Measurements from ENCODE around the gene CLINT1. TPM values are rescaled to one million over a fixed set of nuclear protein-coding genes. Genes with fewer than 3 reads are reported as not detected.

CLINT1 gene
- total and polyA plus RNA-seq, 2 of the 4 experiments (the other 2 are of a cell fraction): 144 to 146 TPM

DNA sequence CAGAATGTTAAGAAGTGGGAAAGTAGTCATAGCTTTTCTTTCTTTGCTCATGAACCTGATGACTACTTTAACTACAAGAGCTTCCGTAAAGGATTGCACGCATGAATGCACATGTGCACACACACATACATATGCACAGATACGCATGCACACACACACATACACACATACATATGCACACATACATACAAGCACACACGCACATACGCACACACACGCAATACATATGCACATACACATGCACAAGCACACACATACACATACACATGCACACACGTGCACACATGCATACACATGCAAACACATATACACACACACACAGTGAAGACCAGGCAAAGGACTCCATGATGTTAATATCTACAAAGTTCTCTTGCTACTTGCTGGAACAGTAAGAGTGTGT, 92.5 kb downstream of the CLINT1 start:
- H3K4me3 ChIP-seq (ENCODE audit: insufficient read depth, low read depth, low read length): no peak overlapping the region
- ChIA-PET POLR2A (ENCODE audit: unreplicated experiment) (no interaction called here), CTCF (no interaction called here)
- no peak overlapping the region for H2AK9ac ChIP-seq (replicated peaks; ENCODE audit: low read depth, low read length, poor library complexity)
- no peak overlapping the region for H3K4ac ChIP-seq (ENCODE audit: low read depth, low read length)
- no peak overlapping the region for H2AFZ ChIP-seq (replicated peaks; ENCODE audit: low read length, poor library complexity)
- H2AK5ac ChIP-seq (ENCODE audit: low read depth, low read length): no peak overlapping the region
- no peak overlapping the region for H4K91ac ChIP-seq (ENCODE audit: insufficient read depth, low read depth, low read length)
- dilution Hi-C loops (cut with HindIII; ENCODE audit: low sequenced_read_pairs, unreplicated experiment): no loop called here
- no peak overlapping the region for H4K5ac ChIP-seq (ENCODE audit: low read depth, low read length)
- no peaks in the 10 kb centered on the region for H3K79me1 ChIP-seq (ENCODE audit: low read depth in 1 of 2, low read length in 2 of 2)
- DNase-seq: no peak
- no peaks in the 10 kb centered on the region for H4K20me1 ChIP-seq (ENCODE audit: insufficient read depth, low read length)
- H2BK5ac ChIP-seq (ENCODE audit: low read depth, low read length, poor library complexity, severe bottlenecking): no peak overlapping the region
- peaks cover 3% of the 10 kb centered on the region; the same call in 1 of the 2 replicates for H3K4me1 ChIP-seq (ENCODE audit: control insufficient read depth, insufficient read depth, low read length)
- intact Hi-C loops (cut with micrococcal nuclease): no loop called here
- no peaks in the 10 kb centered on the region for H3K9me3 ChIP-seq (ENCODE audit: control insufficient read depth, insufficient read depth, low read length)
- H3K27ac ChIP-seq (ENCODE audit: insufficient read depth, low read length): no peak overlapping the region
- no peak overlapping the region for H3K4me2 ChIP-seq (ENCODE audit: low read depth, low read length)
- no TSS peak for BruUV-seq (replicated peaks)
- no peaks in the 10 kb centered on the region for H3K36me3 ChIP-seq (ENCODE audit: control insufficient read depth, insufficient read depth, low read length)
- H3K23ac ChIP-seq (ENCODE audit: low read depth, low read length): no peak overlapping the region
- no peak overlapping the region for H3K14ac ChIP-seq (replicated peaks; ENCODE audit: low read depth, low read length)
- ATAC-seq (ENCODE audit: low read depth): no peak
- H2BK20ac ChIP-seq (ENCODE audit: low read depth, low read length): no peak overlapping the region
- in situ Hi-C loops (cut with MboI; ENCODE audit: low sequenced_read_pairs): no loop called here
- peaks cover 2% of the 10 kb centered on the region; the same call in 1 of the 2 replicates for H3K27me3 ChIP-seq (ENCODE audit: control insufficient read depth, insufficient read depth, low read length)
- no peak overlapping the region for H2BK15ac ChIP-seq (ENCODE audit: low read depth, low read length)
- no peak for TF ChIP-seq MAFK (IDR thresholded peaks at IDR 0.05; ENCODE audit: low read depth, low read length)
- TF ChIP-seq SMC3 (IDR thresholded peaks at IDR 0.05; ENCODE audit: low read depth, low read length): no peak
- TF ChIP-seq MXI1 (IDR thresholded peaks at IDR 0.05; ENCODE audit: borderline replicate concordance, low read depth, low read length): no peak
- TF ChIP-seq BHLHE40 (IDR thresholded peaks at IDR 0.05; ENCODE audit: low read depth, low read length): no peak
- no peak for TF ChIP-seq RFX5 (IDR thresholded peaks at IDR 0.05; ENCODE audit: low read depth, low read length)
- TF ChIP-seq, protein P1, sequence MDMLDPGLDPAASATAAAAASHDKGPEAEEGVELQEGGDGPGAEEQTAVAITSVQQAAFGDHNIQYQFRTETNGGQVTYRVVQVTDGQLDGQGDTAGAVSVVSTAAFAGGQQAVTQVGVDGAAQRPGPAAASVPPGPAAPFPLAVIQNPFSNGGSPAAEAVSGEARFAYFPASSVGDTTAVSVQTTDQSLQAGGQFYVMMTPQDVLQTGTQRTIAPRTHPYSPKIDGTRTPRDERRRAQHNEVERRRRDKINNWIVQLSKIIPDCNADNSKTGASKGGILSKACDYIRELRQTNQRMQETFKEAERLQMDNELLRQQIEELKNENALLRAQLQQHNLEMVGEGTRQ (IDR thresholded peaks at IDR 0.05; ENCODE audit: low read depth, low read length): no peak
- TF ChIP-seq RAD21 (IDR thresholded peaks at IDR 0.05; ENCODE audit: low read length): no peak
- TF ChIP-seq, protein P2, sequence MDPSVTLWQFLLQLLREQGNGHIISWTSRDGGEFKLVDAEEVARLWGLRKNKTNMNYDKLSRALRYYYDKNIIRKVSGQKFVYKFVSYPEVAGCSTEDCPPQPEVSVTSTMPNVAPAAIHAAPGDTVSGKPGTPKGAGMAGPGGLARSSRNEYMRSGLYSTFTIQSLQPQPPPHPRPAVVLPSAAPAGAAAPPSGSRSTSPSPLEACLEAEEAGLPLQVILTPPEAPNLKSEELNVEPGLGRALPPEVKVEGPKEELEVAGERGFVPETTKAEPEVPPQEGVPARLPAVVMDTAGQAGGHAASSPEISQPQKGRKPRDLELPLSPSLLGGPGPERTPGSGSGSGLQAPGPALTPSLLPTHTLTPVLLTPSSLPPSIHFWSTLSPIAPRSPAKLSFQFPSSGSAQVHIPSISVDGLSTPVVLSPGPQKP (IDR thresholded peaks at IDR 0.05; ENCODE audit: borderline replicate concordance, low read depth, low read length): no peak
- no peak for TF ChIP-seq NFE2L2 (IDR thresholded peaks at IDR 0.05; ENCODE audit: low read depth, low read length)
- TF ChIP-seq FOS (IDR thresholded peaks at IDR 0.05; ENCODE audit: low read depth, low read length): no peak
- TF ChIP-seq MAZ (IDR thresholded peaks at IDR 0.05; ENCODE audit: borderline replicate concordance, low read depth, low read length): no peak
- TF ChIP-seq, protein P3, sequence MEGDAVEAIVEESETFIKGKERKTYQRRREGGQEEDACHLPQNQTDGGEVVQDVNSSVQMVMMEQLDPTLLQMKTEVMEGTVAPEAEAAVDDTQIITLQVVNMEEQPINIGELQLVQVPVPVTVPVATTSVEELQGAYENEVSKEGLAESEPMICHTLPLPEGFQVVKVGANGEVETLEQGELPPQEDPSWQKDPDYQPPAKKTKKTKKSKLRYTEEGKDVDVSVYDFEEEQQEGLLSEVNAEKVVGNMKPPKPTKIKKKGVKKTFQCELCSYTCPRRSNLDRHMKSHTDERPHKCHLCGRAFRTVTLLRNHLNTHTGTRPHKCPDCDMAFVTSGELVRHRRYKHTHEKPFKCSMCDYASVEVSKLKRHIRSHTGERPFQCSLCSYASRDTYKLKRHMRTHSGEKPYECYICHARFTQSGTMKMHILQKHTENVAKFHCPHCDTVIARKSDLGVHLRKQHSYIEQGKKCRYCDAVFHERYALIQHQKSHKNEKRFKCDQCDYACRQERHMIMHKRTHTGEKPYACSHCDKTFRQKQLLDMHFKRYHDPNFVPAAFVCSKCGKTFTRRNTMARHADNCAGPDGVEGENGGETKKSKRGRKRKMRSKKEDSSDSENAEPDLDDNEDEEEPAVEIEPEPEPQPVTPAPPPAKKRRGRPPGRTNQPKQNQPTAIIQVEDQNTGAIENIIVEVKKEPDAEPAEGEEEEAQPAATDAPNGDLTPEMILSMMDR (conservative IDR thresholded peaks at IDR 0.05; ENCODE audit: low read depth, low read length): no peak
- H3K18ac ChIP-seq (ENCODE audit: low read depth, low read length): no peak overlapping the region
- no peak overlapping the region for H3K56ac ChIP-seq (ENCODE audit: extremely low read depth, insufficient read depth, low read length)
- no peak overlapping the region for H3K9ac ChIP-seq (ENCODE audit: low read depth, low read length)
- peaks cover 6% of the 10 kb centered on the region; the same call in 1 of the 2 replicates for H3K9me1 ChIP-seq (ENCODE audit: insufficient read depth, low read length)
- H4K8ac ChIP-seq (ENCODE audit: low read depth in 2 of 2, low read length in 2 of 2): no peak overlapping the region
- 88% methylated on average over 5 of the region's 7 CpGs; no CpG with 5 or more reads in 1 of the 2 experiments for WGBS, 2 experiments (ENCODE audit: extremely low coverage in 2 of 2, insufficient read length in 1 of 2)
- H2BK120ac ChIP-seq (ENCODE audit: low read depth, low read length): no peak overlapping the region

All from IMR-90 (cell line).